Tibial artery (tissue), 4 donors: ENCODE measurements around the gene FCRLB.
"Not testable (repeated sequence)": the region's sequence is repeated elsewhere in the genome, so short reads cannot be mapped to it uniquely, and the experiment has no call there.

Experiments used
- DNase-seq, 2 donors: peaks; one replicate each; pipeline ENCODE4 v3.0.0-alpha.2; 2019
- H3K27ac ChIP-seq, 2 donors: fragments of 200-600 bp; sonication (generic) in 1 of 2; 1 replicate in 1 of 2; 2 replicates in 1 of 2; pipeline ENCODE4 v1.5.1; 2018 to 2019; ENCODE audit warnings: mild to moderate bottlenecking in 1 of 2
- H3K27me3 ChIP-seq, 2 donors: fragments of 200-600 bp; sonication (generic) in 1 of 2; one replicate each; pipeline versions ENCODE4 v1.5.1 to v1.6.0; 2016 to 2019
- H3K36me3 ChIP-seq, 3 donors: fragments of 200-600 bp; sonication (generic) in 2 of 3; one replicate each; pipeline ENCODE4 v1.5.1; 2016 to 2019; ENCODE audit warnings: mild to moderate bottlenecking in 2 of 3
- H3K4me1 ChIP-seq, 4 donors: fragments of 200-600 bp; sonication (generic) in 2 of 4; 1 replicate in 3 of 4; 2 replicates in 1 of 4; pipeline ENCODE4 v1.5.1; 2016 to 2019
- H3K4me3 ChIP-seq, 2 donors: fragments of 200-600 bp; sonication (generic) in 1 of 2; 1 replicate in 1 of 2; 2 replicates in 1 of 2; pipeline ENCODE4 v1.5.1; 2018 to 2019; ENCODE audit warnings: mild to moderate bottlenecking in 2 of 2
- H3K9me3 ChIP-seq, 3 donors: fragments of 200-600 bp; sonication (generic) in 1 of 3; one replicate each; pipeline ENCODE4 v1.5.1; 2016 to 2019
- CTCF ChIP-seq, 2 experiments: fragments of 200-600 bp in 1 of 2; fragments of 450-650 bp in 1 of 2; IDR thresholded peaks; one replicate each; pipeline ENCODE4 v1.5.1; 2017 to 2019; ENCODE audit warnings: antibody characterized with exemption in 2 of 2, mild to moderate bottlenecking in 1 of 2, moderate library complexity in 1 of 2
- intact Hi-C: fragments of 100-400 bp; cut with DNase I; formaldehyde crosslinking; loops from one replicate; pipeline ENCODE4 v1.15.0; 2023; ENCODE audit warnings: low total_unique reads

FCRLB gene

GRCh38 chr1:161766102-161766981 lies 45.0 kb downstream of the FCRLB start, which contains the start of gene ATF6:
Gene ATF6 (plus strand): TSS chr1:161766320. CDS start chr1:161766361, 41 bp downstream.
- Histone ChIP-seq H3K27ac (peak within 1 kb of the TSS; percentile 89), H3K4me3 (peak within 1 kb of the TSS; percentile 75 to 82), H3K4me1 (peaks cover 0 to 36% (median 26%) of the 10 kb centered on the region in 4 donors), H3K36me3 (no peaks in the 10 kb centered on the region), H3K27me3 (no peaks in the 10 kb centered on the region), H3K9me3 (no peaks in the 10 kb centered on the region)
- TF ChIP-seq CTCF (IDR thresholded peaks at IDR 0.05) = peak in 1 of 2 experiments; percentile 23
- peak; percentile 93 to 94 for DNase-seq
- intact Hi-C loops = no loop called here

- Histone ChIP-seq H3K36me3 (no peaks in the 10 kb centered on the region), H3K4me1 (peaks cover 0 to 41% (median 26%) of the 10 kb centered on the region in 4 donors), H3K9me3 (no peaks in the 10 kb centered on the region), H3K27me3 (no peaks in the 10 kb centered on the region), H3K4me3 (no peak overlapping the region), H3K27ac (no peak overlapping the region)
- TF ChIP-seq CTCF (IDR thresholded peaks at IDR 0.05) = no peak
- intact Hi-C loops = no loop called here
- DNase-seq = no peak
These were observed 47.1 kb downstream of the FCRLB start for GRCh38 chr1:161768461-161768860.

GRCh38 chr1:161768986-161769672 lies 47.8 kb downstream of the FCRLB start:
- intact Hi-C loops = no loop called here

GRCh38 chr1:161769673-161770045 lies 48.3 kb downstream of the FCRLB start:
- H3K27ac ChIP-seq, H3K36me3 ChIP-seq, intact Hi-C loops, H3K9me3 ChIP-seq, DNase-seq, H3K4me3 ChIP-seq, H3K27me3 ChIP-seq: not testable (repeated sequence)
- peaks cover 0 to 44% (median 27%) of the 10 kb centered on the region in 4 donors for H3K4me1 ChIP-seq

More at GRCh38 chr1:161768986-161769672, 47.8 kb downstream of the FCRLB start:
- TF ChIP-seq CTCF (IDR thresholded peaks at IDR 0.05) = no peak
- DNase-seq = no peak
- Histone ChIP-seq H3K27me3 (no peaks in the 10 kb centered on the region), H3K9me3 (no peaks in the 10 kb centered on the region), H3K27ac (no peak overlapping the region), H3K4me1 (peaks cover 0 to 46% (median 26%) of the 10 kb centered on the region in 4 donors), H3K36me3 (no peaks in the 10 kb centered on the region), H3K4me3 (no peak overlapping the region)

- H3K27me3 ChIP-seq = no peaks in the 10 kb centered on the region
- H3K9me3 ChIP-seq = no peaks in the 10 kb centered on the region
- no peak for TF ChIP-seq CTCF (IDR thresholded peaks at IDR 0.05)
- H3K4me1 ChIP-seq = peaks cover 0 to 41% (median 27%) of the 10 kb centered on the region in 4 donors
- H3K36me3 ChIP-seq = no peaks in the 10 kb centered on the region
- no peak overlapping the region for H3K27ac ChIP-seq
- intact Hi-C loops = no loop called here
- no peak overlapping the region for H3K4me3 ChIP-seq
- no peak for DNase-seq
These were observed 48.9 kb downstream of the FCRLB start for GRCh38 chr1:161770250-161770649.

- intact Hi-C loops = no loop called here
- TF ChIP-seq CTCF (IDR thresholded peaks at IDR 0.05) = no peak
- H3K4me1 ChIP-seq = peaks cover 0 to 41% (median 27%) of the 10 kb centered on the region in 4 donors
- no peaks in the 10 kb centered on the region for H3K9me3 ChIP-seq
- H3K36me3 ChIP-seq = no peaks in the 10 kb centered on the region
- H3K27me3 ChIP-seq = no peaks in the 10 kb centered on the region
- DNase-seq = no peak
- no peak overlapping the region for H3K27ac ChIP-seq
- no peak overlapping the region for H3K4me3 ChIP-seq
These were observed 49.8 kb downstream of the FCRLB start for GRCh38 chr1:161771161-161771560.
